Fibroblast of lung (primary cell): ENCODE measurements around the gene CLEC4D. TPM values are rescaled to one million over a fixed set of nuclear protein-coding genes. Genes with fewer than 3 reads are reported as not detected.
"Not testable (repeated sequence)": the region's sequence is repeated elsewhere in the genome, so short reads cannot be mapped to it uniquely, and the experiment has no call there.

Experiments
- DNase-seq, 2 donors: peaks; one replicate each; pipeline versions ENCODE4 v3.0.0 to v3.0.0-alpha.2; 2010; ENCODE audit warnings: low read depth in 2 of 2
- H2AFZ ChIP-seq: 2 replicates; pipeline ENCODE4 v1.5.1; 2012; ENCODE audit warnings: low read length, control low read depth, inconsistent platforms
- H3K27ac ChIP-seq: 2 replicates; pipeline ENCODE4 v1.5.1; 2011; ENCODE audit warnings: low read length, control low read depth; ENCODE audit not compliant: insufficient read depth
- H3K27me3 ChIP-seq: 2 replicates; pipeline ENCODE4 v1.5.1; 2011; ENCODE audit warnings: mild to moderate bottlenecking, low read length; ENCODE audit not compliant: control insufficient read depth, insufficient read depth
- H3K36me3 ChIP-seq: 2 replicates; pipeline ENCODE4 v1.5.1; 2011; ENCODE audit warnings: low read length; ENCODE audit not compliant: control insufficient read depth, insufficient read depth
- H3K4me1 ChIP-seq: 2 replicates; pipeline ENCODE4 v1.5.1; 2011; ENCODE audit warnings: low read length; ENCODE audit not compliant: control insufficient read depth, insufficient read depth; ENCODE audit errors: extremely low read depth
- H3K4me2 ChIP-seq: 2 replicates; pipeline ENCODE4 v1.5.1; 2011; ENCODE audit warnings: low read length, control low read depth; ENCODE audit not compliant: insufficient read depth; ENCODE audit errors: extremely low read depth
- H3K4me3 ChIP-seq, 4 experiments: fragments of 200-600 bp in 1 of 4; sonication (generic) in 1 of 4; replicated peaks in 1 of 4; 2 replicates each; pipeline ENCODE4 v1.5.1; 2011 to 2016; ENCODE audit warnings: low read length in 4 of 4, low read depth in 3 of 4, mild to moderate bottlenecking in 3 of 4, control low read depth in 2 of 4, inconsistent platforms in 1 of 4, mixed read lengths in 1 of 4; ENCODE audit not compliant: insufficient read depth in 1 of 4; ENCODE audit errors: control extremely low read depth in 1 of 4
- H3K79me2 ChIP-seq: 2 replicates; pipeline ENCODE4 v1.5.1; 2012; ENCODE audit warnings: mild to moderate bottlenecking, low read length, inconsistent platforms; ENCODE audit not compliant: control insufficient read depth, insufficient read depth
- H3K9ac ChIP-seq: 2 replicates; pipeline ENCODE4 v1.5.1; 2011; ENCODE audit warnings: mild to moderate bottlenecking, low read length, control low read depth; ENCODE audit not compliant: insufficient read depth
- H3K9me3 ChIP-seq: 2 replicates; pipeline ENCODE4 v1.5.1; 2012; ENCODE audit warnings: low read depth, low read length; ENCODE audit not compliant: control insufficient read depth, insufficient read depth
- H4K20me1 ChIP-seq: 2 replicates; pipeline ENCODE4 v1.5.1; 2011; ENCODE audit warnings: low read length; ENCODE audit not compliant: control insufficient read depth, insufficient read depth; ENCODE audit errors: extremely low read depth
- EZH2 ChIP-seq: IDR thresholded peaks from 2 replicates; pipeline ENCODE4 v1.5.1; 2012; ENCODE audit warnings: low read length, control low read depth, mild to moderate bottlenecking; ENCODE audit errors: missing control alignments
- polyA plus RNA-seq, 2 donors: library from polyadenylated mRNA; depleted of rRNA in 1 of 2; stranded (reverse) in 1 of 2; unstranded in 1 of 2; fragments of >200 nt; gene quantifications; 2 replicates each; pipeline ENCODE4 v1.2.1, GENCODE V29; 2011 to 2012; ENCODE audit warnings: missing spikeins in 1 of 2
- total RNA-seq: library from RNA; depleted of rRNA; stranded (reverse); fragments of >200 nt; gene quantifications from 2 replicates; pipeline ENCODE4 v1.2.1, GENCODE V29; 2014
- TF ChIP-seq, protein P1 (sequence below), 2 donors: IDR thresholded peaks in 1 of 2; conservative IDR thresholded peaks in 1 of 2; 1 replicate in 1 of 2; 2 replicates in 1 of 2; pipeline ENCODE4 v1.5.1; 2011 to 2012; ENCODE audit warnings: low read length in 2 of 2, control low read depth in 1 of 2, inconsistent platforms in 1 of 2, low read depth in 1 of 2, mild to moderate bottlenecking in 1 of 2

Gene CLEC4D
- total and polyA plus RNA-seq, 2 donors (not counting 1 experiment from before 2014, with no cell fraction given), result not detected

DNA sequence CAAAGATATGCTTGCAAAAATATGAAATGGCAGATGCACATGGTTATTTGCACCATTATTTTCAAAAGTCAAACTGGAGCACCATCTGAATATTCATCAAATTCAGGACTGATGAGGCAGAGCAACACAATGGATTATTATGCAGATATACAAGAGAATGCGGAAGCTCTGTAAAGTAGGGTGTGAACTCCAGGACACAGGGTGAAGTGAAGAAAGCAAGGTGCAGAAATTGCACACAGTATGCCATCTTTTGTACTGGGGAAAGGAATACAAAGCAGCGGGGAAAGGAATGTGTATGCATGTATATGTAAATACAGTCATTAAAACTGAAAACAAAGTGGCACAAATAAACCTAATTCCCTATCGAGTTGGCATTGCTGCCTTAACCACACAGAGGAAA, 50.1 kb downstream of the CLEC4D start:
- no peak overlapping the region for H3K9ac ChIP-seq
- no peak overlapping the region for H3K4me2 ChIP-seq
- TF ChIP-seq EZH2, result no peak
- TF ChIP-seq, protein P1, sequence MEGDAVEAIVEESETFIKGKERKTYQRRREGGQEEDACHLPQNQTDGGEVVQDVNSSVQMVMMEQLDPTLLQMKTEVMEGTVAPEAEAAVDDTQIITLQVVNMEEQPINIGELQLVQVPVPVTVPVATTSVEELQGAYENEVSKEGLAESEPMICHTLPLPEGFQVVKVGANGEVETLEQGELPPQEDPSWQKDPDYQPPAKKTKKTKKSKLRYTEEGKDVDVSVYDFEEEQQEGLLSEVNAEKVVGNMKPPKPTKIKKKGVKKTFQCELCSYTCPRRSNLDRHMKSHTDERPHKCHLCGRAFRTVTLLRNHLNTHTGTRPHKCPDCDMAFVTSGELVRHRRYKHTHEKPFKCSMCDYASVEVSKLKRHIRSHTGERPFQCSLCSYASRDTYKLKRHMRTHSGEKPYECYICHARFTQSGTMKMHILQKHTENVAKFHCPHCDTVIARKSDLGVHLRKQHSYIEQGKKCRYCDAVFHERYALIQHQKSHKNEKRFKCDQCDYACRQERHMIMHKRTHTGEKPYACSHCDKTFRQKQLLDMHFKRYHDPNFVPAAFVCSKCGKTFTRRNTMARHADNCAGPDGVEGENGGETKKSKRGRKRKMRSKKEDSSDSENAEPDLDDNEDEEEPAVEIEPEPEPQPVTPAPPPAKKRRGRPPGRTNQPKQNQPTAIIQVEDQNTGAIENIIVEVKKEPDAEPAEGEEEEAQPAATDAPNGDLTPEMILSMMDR (conservative IDR thresholded peaks at IDR 0.05 in 1 of 2, IDR thresholded peaks at IDR 0.05 in 1 of 2; ENCODE audit: low read depth in 1 of 2, low read length in 2 of 2), result no peak
- no peaks in the 10 kb centered on the region for H3K27me3 ChIP-seq
- no peaks in the 10 kb centered on the region for H4K20me1 ChIP-seq
- no peak for DNase-seq
- no peaks in the 10 kb centered on the region for H3K36me3 ChIP-seq
- no peaks in the 10 kb centered on the region for H3K9me3 ChIP-seq
- H3K27ac ChIP-seq, result no peak overlapping the region
- H3K4me3 ChIP-seq, result no peak overlapping the region
- no peaks in the 10 kb centered on the region for H3K4me1 ChIP-seq
- no peak overlapping the region for H2AFZ ChIP-seq
- no peaks in the 10 kb centered on the region for H3K79me2 ChIP-seq

DNA sequence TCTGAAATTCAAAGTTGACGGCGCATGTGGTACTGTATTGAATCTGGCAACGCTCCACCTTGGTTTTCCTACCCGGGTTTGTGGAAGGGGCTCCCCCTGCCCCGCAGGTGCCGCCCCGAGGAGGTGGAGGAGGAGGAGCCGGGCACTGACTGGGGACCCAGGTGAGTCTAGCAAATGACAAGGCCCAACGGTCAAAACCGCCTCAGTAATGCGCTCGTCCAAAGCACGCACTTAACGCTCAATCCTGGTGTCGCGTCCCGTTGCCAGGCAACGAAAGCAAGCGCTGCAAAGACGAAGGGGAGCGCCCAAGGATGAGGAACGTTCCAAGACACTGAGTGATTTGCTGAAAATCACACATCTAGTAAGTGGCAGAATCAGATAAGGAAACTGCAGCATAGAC, 51.4 kb downstream of the CLEC4D start:
- H3K4me3 ChIP-seq, result no peak overlapping the region
- H2AFZ ChIP-seq, result no peak overlapping the region
- H3K79me2 ChIP-seq, result no peaks in the 10 kb centered on the region
- no peak for DNase-seq
- H4K20me1 ChIP-seq, result no peaks in the 10 kb centered on the region
- H3K36me3 ChIP-seq, result no peaks in the 10 kb centered on the region
- no peaks in the 10 kb centered on the region for H3K9me3 ChIP-seq
- H3K27me3 ChIP-seq, result no peaks in the 10 kb centered on the region
- H3K4me2 ChIP-seq, result no peak overlapping the region
- H3K4me1 ChIP-seq, result no peaks in the 10 kb centered on the region
- no peak overlapping the region for H3K27ac ChIP-seq
- H3K9ac ChIP-seq, result no peak overlapping the region
- no peak for TF ChIP-seq EZH2
- TF ChIP-seq, protein P1 (conservative IDR thresholded peaks at IDR 0.05 in 1 of 2, IDR thresholded peaks at IDR 0.05 in 1 of 2; ENCODE audit: low read depth in 1 of 2, low read length in 2 of 2), result no peak

DNA sequence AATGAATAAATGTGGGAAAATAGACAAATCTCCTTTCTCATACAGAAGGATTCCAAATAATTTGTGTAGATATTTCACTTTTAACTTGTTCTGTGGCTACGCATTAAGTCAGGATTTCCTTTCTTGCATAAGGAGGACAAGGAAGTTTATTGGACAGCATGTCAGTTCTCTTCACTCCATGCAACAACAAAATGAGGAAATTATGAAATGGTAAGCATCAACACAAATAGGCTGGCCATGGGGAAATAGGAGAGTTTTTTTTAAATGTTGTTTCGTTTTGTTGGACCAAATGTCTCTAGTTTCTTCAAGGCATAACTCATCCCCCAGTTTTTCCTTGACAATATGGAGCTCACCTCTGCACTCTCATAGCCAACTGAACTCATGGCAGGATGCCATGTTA, 52.7 kb downstream of the CLEC4D start:
- not testable (repeated sequence) for H3K4me3 ChIP-seq, H3K36me3 ChIP-seq, H3K4me1 ChIP-seq, H3K27ac ChIP-seq, H3K9me3 ChIP-seq, H3K79me2 ChIP-seq, H3K27me3 ChIP-seq, H4K20me1 ChIP-seq, H3K9ac ChIP-seq, H3K4me2 ChIP-seq, DNase-seq, H2AFZ ChIP-seq

DNA sequence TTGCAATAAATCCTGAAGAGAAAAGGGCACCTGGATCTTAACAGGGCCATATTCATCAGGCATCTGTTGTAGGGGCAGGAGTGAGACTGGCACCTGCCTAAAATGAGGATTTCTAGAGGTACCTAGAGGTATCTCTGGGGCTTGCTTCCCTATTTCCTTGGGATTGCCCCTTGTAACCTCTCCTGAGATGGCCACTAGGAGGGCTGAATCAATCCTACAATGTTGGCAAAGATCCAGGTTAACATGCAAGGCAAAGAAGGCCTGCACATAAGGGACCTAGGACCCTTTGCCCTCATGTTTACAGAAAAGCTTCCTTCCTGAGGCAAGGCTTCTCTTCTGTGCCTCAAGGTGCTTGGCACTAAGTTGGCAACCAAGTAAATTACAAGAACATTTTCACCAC, 53.2 kb downstream of the CLEC4D start:
- no peaks in the 10 kb centered on the region for H3K4me1 ChIP-seq
- no peaks in the 10 kb centered on the region for H4K20me1 ChIP-seq
- no peak overlapping the region for H3K27ac ChIP-seq
- H3K36me3 ChIP-seq, result no peaks in the 10 kb centered on the region
- no peak for DNase-seq
- TF ChIP-seq EZH2, result no peak
- TF ChIP-seq, protein P1 (conservative IDR thresholded peaks at IDR 0.05 in 1 of 2, IDR thresholded peaks at IDR 0.05 in 1 of 2; ENCODE audit: low read depth in 1 of 2, low read length in 2 of 2), result no peak
- H3K27me3 ChIP-seq, result no peaks in the 10 kb centered on the region
- no peaks in the 10 kb centered on the region for H3K9me3 ChIP-seq
- H3K4me3 ChIP-seq, result no peak overlapping the region
- no peak overlapping the region for H2AFZ ChIP-seq
- no peak overlapping the region for H3K4me2 ChIP-seq
- no peak overlapping the region for H3K9ac ChIP-seq
- H3K79me2 ChIP-seq, result no peaks in the 10 kb centered on the region
